Thyroid gland (tissue), 4 donors: ENCODE data around the gene H2AZ2.

Experiments
- CTCF ChIP-seq, 6 experiments: fragments of 200-600 bp in 3 of 6; fragments of 450-650 bp in 3 of 6; sonication (generic) in 3 of 6; IDR thresholded peaks; one replicate each; pipeline ENCODE4 v1.5.1; 2016 to 2019; ENCODE audit warnings: antibody characterized with exemption in 6 of 6, mild to moderate bottlenecking in 2 of 6, inconsistent platforms in 1 of 6, moderate library complexity in 1 of 6
- POLR2A ChIP-seq, 2 donors: fragments of 450-650 bp; IDR thresholded peaks; one replicate each; pipeline ENCODE4 v1.6.1; 2017; ENCODE audit warnings: antibody characterized with exemption in 2 of 2, mild to moderate bottlenecking in 2 of 2, moderate library complexity in 1 of 2

- TF ChIP-seq CTCF (IDR thresholded peaks at IDR 0.05) (no peak), POLR2A (IDR thresholded peaks at IDR 0.05) (no peak)
These were observed 925 bp downstream of the H2AZ2 start for GRCh38 chr7:44846816-44847508.
